HL-60/S4 (cell line): ENCODE results near the gene ANKRD16.
"Not testable (repeated sequence)": the region's sequence is repeated elsewhere in the genome, so short reads cannot be mapped to it uniquely, and the experiment has no call there.

Experiments used
- in situ Hi-C: fragments of 300-500 bp; cut with MboI; formaldehyde crosslinking; loops from 2 replicates; pipeline ENCODE4 v1.14.3; 2022; ENCODE audit warnings: low sequenced_read_pairs

The ANKRD16 gene

DNA sequence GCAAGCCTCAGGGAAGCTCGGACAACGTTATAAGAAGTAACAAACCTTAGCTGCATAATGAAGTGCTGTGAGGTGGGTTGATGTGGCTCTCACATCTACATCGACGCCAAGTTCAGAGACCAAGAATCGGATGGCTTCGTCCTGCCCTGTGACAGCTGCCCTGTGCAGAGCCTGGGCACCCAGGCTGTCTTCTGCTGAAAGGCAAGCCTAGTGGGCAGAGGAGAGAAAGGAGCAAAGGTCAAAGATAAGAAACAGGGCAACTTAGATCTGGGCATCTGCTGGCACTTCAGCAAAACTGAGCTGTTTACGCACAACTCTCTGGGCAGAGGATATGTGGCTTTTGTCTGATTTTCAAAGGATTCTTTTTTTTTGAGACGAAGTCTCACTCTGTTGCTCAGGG lies 6.7 kb downstream of the ANKRD16 start:
- in situ Hi-C loops: loop anchor here (10.0 kb wide), 1 partner anchor 198 kb away; the partner anchor contains the start of gene TASOR2

DNA sequence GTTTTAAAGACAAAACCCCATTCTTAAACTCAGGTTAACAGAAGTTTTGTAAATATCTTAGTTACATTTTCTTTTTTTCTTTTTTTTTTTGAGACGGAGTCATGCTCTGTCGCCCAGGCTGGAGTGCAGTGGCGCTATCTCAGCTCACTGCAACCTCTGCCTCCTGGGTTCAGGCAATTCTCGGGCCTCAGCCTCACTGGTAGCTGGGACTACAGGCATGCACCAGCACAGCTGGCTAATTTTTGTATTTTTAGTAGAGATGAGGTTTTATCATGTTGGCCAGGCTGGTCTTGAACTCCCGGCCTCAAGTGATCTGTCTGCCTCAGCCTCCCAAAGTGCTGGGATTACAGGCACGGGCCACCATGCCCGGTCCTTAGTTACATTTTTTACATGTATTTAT lies 12.7 kb downstream of the ANKRD16 start:
- in situ Hi-C loops: not testable (repeated sequence)

DNA sequence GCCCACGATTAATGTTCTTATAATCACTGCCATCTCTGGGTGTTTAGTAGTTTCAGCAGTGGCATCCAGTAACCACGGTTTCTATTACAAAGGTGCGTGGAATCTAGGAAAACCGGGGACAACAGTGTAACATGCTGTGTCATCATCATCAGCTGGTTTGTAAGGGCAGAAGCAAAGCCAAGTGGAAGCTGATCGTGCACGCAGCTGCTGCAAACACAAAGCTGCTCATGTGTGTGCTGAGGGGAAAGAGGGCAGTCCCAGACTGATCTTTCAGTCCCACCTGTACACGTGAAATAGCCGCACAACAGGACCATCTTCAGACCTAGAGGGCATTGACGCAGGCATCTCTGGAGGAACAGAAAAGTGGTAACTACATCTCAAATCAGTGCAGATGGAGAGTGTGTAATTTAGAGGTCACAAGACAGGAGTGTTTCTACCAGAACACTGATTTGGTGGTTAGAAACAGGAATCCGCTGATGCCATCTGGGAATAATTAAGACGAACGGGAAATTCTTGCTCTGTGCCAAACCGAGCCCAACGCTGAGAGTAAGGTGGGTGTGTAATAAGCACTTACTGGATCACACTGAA lies 13.4 kb downstream of the ANKRD16 start:
- in situ Hi-C loops: no loop called here

DNA sequence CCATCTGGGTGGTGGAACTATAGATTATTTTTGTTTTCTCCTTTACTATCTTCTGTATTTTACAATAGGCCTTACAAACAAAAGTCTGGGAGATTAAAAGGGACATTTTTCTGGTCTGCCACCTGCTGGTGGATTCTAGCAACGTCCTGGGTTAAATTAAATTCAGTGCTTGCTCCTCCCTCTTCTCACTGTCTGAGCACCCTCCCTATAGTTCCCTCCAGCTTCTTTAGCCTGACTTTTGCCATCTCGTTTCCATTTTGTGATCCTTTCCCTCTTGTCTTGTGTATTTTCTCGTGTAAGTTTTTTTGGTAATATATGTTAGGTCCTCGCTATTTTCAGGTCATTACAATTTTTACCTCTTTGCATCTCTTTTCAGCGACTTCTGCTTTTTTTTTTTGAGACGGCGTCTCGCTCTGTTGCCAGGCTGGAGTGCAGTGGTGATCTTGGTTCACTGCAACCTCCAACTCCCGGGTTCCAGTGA lies 16.1 kb downstream of the ANKRD16 start:
- in situ Hi-C loops: no loop called here

DNA sequence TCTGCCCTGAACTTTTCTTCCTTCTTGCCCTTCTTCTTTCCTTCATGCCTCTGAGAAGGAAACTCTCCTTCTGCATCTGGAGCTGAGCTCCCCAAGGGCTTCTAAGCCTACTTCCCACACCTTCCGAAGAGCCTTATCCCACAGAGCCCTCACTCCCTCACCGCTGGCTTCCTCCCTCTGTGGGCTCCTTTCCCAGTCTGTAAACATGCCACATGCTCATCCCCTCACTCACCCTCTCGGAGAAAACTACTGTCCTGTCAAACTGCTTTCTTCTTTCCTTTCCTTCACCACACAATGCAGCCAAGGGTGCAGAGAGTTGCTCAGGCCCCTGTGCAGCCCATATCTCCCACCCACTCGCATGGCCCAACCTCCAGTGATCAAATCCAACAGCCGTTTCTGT lies 18.1 kb downstream of the ANKRD16 start:
- in situ Hi-C loops: no loop called here

DNA sequence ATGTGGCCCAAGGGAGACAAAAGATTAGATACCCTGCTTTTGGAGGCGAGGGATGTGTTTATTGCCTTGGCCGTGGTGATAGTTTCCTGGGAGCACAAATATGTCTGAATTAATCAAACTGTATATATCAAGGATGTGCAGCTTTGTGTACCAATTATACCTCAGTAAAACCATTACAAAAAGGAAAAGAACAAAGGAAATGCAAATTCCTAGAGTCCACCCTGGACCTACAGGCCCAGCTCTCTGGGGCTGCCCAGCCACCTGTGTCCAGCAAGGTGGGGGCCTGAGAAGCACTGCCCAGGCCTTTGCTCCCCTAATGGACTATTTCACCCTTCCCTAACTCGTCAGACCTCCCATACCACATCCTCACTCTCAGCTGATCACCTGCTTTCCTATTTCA lies 20.5 kb downstream of the ANKRD16 start:
- in situ Hi-C loops: no loop called here

DNA sequence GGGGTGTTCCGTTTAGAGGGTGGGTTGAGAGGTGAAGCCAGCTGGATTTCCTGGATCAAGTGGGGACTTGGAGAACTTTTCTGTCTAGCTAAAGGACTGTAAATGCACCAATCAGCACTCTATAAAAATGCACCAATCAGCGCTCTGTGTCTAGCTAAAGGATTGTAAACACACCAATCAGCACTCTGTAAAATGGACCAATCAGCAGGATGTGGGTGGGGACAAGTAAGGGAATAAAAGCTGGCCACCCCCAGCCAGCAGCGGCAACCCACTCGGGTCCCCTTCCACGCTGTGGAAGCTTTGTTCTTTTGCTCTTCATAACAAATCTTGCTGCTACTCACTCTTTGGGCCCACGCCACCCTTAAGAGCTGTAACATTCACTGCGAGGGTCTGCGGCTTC lies 21.3 kb downstream of the ANKRD16 start:
- in situ Hi-C loops: not testable (repeated sequence)

DNA sequence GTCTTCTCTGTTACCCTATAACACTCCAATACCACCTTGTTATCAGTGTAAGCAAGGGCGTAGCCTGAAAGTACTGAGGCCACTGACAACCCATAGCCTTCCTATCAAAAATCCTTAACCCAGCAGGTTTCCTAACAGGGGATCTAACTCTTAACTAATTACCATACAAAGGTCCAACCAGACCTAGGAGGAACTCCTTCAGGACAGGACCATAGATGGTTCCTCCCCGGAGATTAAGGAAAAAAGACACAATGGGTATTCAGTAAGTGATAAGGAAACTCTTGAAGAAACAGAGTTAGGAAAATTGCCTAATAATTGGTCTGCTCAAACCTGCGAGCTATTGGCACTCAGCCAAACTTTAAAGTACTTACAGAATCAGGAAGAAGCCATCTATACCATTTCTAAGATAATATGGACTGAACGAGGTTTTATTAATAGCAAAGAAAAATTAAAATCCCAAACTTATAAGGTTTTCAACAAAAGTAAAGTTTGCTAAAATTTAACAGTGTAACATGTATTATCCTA lies 22.5 kb downstream of the ANKRD16 start:
- in situ Hi-C loops: not testable (repeated sequence)

DNA sequence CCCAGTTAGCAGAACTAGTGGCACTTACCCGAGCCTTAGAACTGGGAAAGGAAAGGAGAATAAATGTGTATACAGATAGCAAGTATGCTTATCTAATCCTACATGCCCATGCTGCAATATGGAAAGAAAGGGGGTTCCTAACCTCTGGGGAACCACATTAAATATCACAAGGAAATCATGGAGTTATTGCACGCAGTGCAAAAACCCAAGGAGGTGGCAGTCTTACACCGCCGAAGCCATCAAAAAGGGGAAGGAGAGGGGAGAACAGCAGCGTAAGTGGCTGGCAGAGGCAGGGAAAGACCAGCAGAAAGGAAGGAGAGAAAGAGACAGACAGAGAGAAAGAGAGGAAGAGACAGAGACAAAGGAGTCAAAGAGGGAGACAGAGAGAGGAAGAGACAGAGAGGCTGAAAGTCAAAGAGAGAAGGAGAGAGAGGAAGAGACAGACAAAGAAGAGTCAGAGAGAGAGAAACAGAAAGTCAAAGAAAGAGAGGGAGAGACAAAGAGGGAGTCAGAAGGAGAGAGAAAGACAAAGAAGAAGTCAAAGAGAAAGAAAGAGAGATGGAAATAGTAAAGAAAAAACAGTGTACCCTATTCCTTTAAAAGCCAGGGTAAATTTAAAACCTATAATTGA lies 23.1 kb downstream of the ANKRD16 start:
- in situ Hi-C loops: not testable (repeated sequence)

DNA sequence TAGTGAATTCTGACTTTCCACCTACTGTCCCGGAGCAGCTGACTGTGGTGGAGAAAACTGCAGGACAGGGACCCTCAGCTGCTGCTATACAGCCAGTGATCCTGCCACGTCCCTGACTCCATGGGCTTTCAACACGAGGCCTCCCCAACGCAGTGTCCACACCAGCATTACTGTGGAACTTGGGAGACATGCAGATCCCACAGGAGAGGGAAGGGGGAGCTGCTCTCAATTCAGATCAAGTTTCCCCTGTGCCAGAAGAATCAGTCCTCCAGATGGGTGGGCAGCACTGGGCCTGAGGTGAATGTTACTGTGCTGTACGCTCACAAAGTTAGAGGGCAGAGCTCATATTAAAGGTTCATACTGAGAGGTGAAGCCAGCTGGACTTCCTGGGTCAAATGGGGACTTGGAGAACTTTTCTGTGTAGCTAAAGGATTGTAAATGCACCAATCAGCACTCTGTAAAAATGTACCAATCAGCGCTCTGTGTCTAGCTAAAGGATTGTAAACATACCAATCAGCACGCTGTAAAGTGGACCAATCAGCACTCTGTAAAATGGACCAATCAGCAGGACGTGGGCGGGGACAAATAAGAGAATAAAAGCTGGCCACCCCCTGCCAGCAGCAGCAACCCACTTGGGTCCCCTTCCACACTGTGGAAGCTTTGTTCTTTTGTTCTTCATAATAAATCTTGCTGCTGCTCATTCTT lies 26.6 kb downstream of the ANKRD16 start:
- in situ Hi-C loops: not testable (repeated sequence)

DNA sequence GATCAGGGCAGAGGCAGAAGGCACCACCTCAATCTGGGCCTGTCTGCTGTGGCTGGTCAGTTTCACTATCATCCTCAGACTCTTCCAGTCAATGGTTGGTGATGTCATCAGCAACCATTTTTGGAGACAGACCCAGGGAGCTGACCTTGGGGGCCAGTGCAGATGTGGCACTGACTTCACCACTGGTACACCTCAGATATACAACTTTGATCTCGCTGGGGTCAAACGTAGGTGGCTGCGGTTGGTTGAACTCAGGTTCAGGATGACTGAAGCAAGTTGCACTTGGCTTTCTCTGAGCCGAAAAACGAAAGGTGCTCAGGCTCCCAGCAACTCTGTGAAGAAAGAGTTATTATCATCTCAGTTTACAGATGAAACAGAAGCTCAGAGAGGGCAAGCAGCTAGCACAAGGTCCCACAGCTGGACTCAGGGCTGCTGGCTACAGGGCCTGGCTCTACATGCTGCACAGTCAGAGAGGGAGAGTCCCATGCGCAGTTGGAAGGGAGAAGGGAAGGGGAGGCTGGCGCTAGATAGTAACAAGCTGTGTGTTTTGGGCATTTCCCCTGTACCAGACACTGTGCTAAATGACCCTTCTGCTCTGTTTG lies 27.2 kb downstream of the ANKRD16 start:
- in situ Hi-C loops: no loop called here

DNA sequence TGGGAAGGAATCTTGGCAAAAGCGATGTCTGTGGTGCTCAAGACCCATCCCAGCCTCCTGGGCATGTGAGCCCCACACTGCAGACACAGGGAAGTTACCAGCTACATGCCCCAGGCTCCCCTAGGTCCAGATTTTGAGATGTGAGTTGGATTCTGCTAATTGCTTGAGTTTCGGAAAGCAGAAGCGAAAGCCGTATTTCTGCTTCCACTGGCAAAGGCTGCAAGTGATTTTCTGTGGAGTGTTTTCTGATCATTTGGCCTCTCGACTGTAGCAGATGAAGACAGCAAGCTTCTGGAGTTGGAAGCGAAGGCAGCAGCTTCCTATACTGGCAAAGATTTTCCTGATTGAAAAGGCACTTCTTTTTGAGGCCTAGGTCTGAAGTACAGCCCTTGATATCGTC lies 29.6 kb downstream of the ANKRD16 start:
- in situ Hi-C loops: no loop called here

DNA sequence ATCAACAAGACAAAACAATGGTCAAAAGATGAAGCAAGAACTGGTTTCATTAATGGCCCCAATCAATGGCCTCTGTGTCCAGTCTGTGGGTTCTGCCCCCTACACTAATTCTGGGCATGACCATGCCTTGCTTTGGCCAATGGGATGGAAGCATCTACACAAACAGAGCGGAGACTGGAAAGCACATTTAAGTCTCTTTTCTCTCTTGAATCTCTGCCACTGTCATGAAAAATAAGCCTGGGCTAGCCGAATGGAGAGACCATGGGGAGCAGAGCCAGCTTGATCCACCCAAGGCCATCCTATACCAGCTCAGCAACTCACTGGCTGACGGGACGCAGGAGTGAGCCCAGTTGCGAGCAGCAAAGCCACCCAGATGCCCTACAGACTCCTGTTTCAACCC lies 30.9 kb downstream of the ANKRD16 start:
- in situ Hi-C loops: no loop called here

DNA sequence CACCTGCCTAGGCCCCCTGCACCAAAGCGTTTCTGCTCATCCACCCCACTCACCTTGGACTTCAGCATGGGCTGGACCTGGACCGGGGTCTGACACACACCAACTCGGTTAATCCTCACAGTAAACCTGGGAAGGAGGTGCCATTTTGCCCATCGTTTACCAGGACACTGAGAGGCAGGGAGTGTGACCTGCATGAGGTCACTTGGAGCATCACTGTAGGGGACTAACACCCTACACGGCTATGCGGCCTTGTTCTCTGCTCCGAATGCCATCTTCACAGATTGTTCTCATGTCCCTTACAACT lies 33.0 kb downstream of the ANKRD16 start:
- in situ Hi-C loops: no loop called here

DNA sequence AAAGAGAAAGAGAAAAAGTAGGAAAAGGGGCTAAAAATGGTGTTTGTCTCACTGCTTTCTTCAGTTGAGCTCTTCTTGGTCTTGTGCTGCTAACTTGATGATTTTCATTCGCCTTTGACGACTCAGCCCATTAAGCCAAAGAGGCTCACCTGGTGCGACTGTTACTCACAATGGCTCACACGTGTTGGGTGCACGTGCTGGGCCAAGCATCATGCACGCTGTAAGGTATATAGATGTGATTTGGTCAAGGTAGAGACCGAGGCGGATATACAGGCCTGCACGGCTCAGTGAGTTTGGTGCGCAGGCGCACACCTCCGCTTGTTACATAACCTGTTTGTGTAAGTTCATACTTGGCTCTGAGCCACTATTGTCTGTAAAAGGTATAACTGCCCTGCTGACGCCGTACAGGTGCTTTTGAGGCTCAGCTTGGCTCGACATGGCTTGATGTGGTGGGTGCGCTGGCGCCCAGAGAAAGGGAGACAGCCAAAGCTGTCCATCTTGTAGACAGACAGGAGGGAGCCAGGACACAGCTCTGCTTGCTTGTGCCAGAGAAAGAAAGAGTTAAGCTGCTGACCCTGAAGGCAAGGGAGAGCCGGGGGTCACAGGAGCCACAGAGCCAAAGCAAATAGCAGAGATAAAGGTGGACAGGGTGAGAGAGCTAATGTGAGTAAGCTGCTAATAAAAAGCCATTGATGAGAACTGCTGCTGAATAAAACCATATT lies 33.6 kb downstream of the ANKRD16 start:
- in situ Hi-C loops: no loop called here

DNA sequence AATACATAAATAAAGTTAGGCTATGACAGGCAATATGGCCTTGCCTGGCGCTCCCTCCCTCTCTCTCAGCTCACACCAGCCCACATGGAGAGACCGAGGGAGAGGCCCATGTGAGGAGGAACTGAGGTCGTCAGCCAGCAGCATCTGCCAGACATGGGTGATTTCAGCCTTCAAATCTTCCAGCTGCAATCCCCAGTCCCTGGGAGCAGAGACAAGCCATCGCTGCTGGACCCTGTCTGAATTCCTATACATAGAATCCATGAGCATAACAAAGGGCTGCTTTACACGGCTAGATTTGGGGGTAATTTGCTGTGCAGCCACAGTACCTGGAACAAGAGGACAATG lies 35.6 kb downstream of the ANKRD16 start:
- in situ Hi-C loops: no loop called here

DNA sequence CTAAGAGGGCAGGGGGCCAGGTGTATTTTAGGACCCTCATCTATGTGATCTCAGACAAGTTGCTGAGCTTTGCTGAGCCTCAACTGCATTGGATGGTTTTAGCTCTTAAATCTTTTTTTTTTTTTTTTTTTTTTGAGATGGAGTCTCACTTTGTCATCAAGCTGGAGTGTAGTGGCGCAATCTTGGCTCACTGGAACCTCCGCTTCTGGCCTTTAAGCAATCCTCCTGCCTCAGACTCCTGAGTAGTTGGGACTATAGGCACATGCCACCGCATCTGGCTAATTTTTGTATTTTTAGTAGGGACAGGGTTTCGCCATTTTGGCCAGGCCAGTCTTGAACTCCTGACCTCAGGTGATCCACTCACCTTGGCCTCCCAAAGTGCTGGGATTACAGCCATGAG lies 43.0 kb downstream of the ANKRD16 start:
- in situ Hi-C loops: not testable (repeated sequence)

DNA sequence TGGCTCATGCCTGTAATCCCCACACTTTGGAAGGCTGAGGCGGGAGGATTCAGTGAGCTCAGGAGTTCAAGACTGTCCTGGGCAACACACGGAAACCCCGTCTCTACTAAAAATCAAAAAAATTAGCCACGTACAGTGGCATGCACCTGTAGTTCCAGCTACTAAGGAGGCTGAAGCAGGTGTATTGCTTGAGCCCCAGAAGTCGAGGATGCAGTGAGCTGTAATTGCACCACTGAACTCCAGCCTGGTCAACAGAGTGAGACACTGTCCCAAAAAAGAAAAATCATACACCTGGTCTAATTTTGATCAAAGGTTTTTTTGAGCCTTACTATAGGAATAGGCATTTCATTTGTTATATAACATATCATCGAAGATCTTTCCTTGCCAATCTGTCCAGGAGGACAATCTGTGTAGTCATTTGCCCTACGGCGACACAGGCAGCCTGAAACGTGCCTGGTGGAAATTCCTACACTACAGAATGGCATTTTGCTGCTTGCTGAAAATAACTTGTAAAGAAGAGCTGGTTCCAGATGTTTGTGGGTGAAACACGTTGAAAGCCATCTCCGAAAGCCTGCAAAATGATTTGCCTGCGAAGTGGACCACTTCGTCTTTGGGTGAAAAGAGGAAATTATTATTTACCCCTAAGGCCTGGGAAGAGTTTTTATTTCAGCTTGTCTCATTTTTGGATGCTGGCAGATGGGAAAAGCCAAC lies 45.2 kb downstream of the ANKRD16 start:
- in situ Hi-C loops: no loop called here

DNA sequence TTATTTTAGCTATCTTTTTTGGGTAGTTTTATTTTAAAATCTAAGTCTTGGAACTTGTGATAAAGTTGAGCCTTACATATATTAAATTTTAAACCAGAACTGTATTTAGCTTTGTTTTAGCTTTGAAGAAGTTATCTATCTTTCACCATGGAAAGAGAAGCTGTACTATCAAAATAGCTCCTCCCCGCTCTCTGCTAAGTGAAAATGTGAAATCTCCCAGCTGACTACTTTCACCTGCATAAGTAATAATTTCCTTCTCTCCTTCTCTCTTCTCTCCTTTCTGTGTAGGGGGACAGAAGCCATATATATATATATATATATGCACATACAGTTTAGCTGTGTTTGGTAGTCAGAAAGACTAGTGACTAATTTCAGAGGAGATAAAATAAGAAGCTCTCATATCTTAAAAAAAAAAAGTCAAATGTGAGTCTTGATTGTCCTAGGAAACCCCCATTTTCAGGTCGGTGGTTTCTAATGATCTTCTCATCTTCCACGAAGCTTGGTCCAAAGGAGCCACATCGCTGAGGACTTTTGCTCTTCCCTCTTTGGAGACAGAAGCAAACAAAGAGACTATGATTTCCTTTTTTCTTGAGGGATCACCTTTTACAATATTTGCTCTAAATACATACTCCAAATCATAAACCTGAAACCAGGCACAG lies 45.9 kb downstream of the ANKRD16 start:
- in situ Hi-C loops: no loop called here

DNA sequence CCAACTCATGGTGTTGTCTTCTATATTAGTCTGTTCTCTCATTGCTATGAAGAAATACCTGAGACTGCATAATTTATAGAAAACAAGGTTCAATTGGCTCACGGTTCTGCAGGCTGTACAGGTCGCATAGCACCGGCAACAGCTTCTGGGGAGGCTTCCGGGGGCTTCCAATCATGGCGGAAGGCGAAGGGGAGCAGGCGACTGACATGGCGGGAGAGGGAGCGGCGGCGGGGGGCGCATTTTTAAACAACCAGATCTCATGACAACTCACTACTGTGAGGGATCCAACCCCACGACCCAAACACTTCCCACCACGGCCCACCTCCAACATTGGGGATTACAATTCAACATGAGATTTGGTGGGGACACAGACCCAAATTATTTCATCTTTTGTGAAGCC lies 47.7 kb downstream of the ANKRD16 start:
- in situ Hi-C loops: no loop called here
